ENCODE results near the gene CLTC.

The CLTC gene

DNA sequence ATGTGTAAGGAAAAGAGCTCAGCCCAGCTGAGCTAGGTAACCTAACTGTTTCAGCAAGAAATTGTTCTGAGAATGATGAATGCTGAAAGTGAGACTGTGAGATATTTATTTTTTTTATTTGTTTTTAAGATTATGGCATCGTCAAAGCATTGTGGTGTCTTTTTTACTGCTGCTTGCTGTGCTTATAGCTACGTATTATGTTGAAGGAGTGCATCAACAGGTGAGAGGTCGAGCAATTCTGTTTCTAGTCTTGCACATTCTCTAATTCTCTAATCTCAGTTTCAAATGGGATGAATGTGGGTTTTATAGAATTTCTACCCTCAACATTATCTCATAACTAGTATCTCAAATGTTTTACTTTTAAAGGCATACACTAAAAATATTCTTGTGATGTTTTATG lies 117.6 kb downstream of the CLTC start:
- H3K36me3 ChIP-seq (ENCODE audit: control insufficient read depth, insufficient read depth, low read length), result no peaks in the 10 kb centered on the region
- H3K9me3 ChIP-seq (ENCODE audit: control insufficient read depth, low read length), result no peaks in the 10 kb centered on the region

DNA sequence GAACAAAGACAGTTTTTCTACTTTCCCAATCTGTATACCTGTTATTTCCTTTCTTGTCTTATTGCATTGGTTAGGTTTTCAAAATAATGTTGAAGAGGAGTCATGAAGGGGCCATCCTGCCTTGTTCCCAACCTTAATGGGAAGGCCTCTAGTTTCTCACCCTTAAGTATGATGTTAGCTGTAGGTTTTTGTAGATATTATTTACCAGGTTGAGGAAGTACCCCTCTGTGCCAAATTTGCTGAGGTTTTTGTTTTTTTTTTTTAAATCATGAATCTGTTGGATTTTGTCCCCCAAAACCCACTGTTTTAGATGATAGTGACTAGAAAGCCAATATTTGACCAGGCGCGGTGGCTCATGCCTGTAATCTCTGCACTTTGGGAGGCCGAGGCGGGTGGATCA lies 124.1 kb downstream of the CLTC start:
- Histone ChIP-seq H3K79me2 (no peaks in the 10 kb centered on the region), H3K9ac (no peak overlapping the region), H2AFZ (no peak overlapping the region), H3K4me3 (ENCODE audit: low read depth, low read length) (no peak overlapping the region), H3K27me3 (ENCODE audit: control insufficient read depth, insufficient read depth, low read length) (no peaks in the 10 kb centered on the region), H3K4me2 (ENCODE audit: low read length) (no peak overlapping the region), H3K9me3 (ENCODE audit: control insufficient read depth, low read length) (no peaks in the 10 kb centered on the region), H3K27ac (no peak overlapping the region), H3K36me3 (ENCODE audit: control insufficient read depth, insufficient read depth, low read length) (no peaks in the 10 kb centered on the region), H3K4me1 (no peaks in the 10 kb centered on the region)
- TF ChIP-seq, protein P1, sequence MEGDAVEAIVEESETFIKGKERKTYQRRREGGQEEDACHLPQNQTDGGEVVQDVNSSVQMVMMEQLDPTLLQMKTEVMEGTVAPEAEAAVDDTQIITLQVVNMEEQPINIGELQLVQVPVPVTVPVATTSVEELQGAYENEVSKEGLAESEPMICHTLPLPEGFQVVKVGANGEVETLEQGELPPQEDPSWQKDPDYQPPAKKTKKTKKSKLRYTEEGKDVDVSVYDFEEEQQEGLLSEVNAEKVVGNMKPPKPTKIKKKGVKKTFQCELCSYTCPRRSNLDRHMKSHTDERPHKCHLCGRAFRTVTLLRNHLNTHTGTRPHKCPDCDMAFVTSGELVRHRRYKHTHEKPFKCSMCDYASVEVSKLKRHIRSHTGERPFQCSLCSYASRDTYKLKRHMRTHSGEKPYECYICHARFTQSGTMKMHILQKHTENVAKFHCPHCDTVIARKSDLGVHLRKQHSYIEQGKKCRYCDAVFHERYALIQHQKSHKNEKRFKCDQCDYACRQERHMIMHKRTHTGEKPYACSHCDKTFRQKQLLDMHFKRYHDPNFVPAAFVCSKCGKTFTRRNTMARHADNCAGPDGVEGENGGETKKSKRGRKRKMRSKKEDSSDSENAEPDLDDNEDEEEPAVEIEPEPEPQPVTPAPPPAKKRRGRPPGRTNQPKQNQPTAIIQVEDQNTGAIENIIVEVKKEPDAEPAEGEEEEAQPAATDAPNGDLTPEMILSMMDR (IDR thresholded peaks at IDR 0.05), result no peak

More for the DNA sequence above, 117.6 kb downstream of the CLTC start:
- H3K4me3 ChIP-seq (ENCODE audit: low read depth, low read length), result no peak overlapping the region
- no peaks in the 10 kb centered on the region for H3K27me3 ChIP-seq (ENCODE audit: control insufficient read depth, insufficient read depth, low read length)
- peaks cover 8% of the 10 kb centered on the region for H3K79me2 ChIP-seq
- TF ChIP-seq, protein P1 (IDR thresholded peaks at IDR 0.05), result no peak
- no peaks in the 10 kb centered on the region for H3K4me1 ChIP-seq
- H3K4me2 ChIP-seq (ENCODE audit: low read length), result no peak overlapping the region
- H3K9ac ChIP-seq, result no peak overlapping the region
- no peak overlapping the region for H3K27ac ChIP-seq
- H2AFZ ChIP-seq, result no peak overlapping the region

DNA sequence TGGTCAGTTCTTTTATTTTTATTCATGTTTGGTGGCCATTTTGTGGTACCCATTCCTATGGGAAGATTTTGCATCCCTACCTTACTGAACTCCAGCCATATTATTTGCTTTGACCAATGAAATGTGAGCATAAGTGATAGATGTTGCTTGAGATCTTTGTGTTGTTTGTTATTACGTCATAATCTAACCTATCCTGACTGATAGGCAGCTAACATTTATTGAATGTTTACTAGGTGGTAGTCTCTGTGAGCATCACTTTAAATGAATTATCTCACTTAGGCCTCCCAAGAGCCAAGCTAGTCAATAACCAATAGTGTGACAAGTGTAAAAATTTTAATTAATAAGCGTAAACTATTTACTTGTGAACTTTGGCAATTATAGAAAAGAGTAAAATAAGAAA lies 125.3 kb downstream of the CLTC start:
- Histone ChIP-seq H3K27ac (no peak overlapping the region), H3K4me2 (ENCODE audit: low read length) (no peak overlapping the region), H3K36me3 (ENCODE audit: control insufficient read depth, insufficient read depth, low read length) (no peaks in the 10 kb centered on the region), H3K4me1 (no peaks in the 10 kb centered on the region), H3K9me3 (ENCODE audit: control insufficient read depth, low read length) (no peaks in the 10 kb centered on the region), H3K4me3 (ENCODE audit: low read depth, low read length) (no peak overlapping the region), H3K9ac (no peak overlapping the region), H2AFZ (no peak overlapping the region), H3K79me2 (no peaks in the 10 kb centered on the region), H3K27me3 (ENCODE audit: control insufficient read depth, insufficient read depth, low read length) (no peaks in the 10 kb centered on the region)
- TF ChIP-seq, protein P1 (IDR thresholded peaks at IDR 0.05), result no peak

All from parathyroid adenoma (tissue), 2 donors.